Stimulated activated naive B cell treated with anti-CD40 and anti-IgM and Interleukin-4, amounts not matched to agents 10 μg/mL and 1 μg/mL and 100 μg/mL, for 72 hours (primary cell): Measurements from ENCODE around the gene AFAP1L2.

Source experiments
- ATAC-seq, 2 donors: fragments of 150-1000 bp; cut with Tn5 transposase; replicated peaks; 2 replicates each; pipeline ENCODE4 v1.10.0; 2021; ENCODE audit warnings: moderate library complexity in 1 of 2
- DNase-seq: peaks from one replicate; pipeline ENCODE4 v3.0.0; 2021
- H3K27ac Mint-ChIP-seq: one replicate; pipeline ENCODE4 v1.8.0; 2022; ENCODE audit warnings: mild to moderate bottlenecking, mixed read lengths
- H3K27me3 Mint-ChIP-seq, 2 donors: one replicate each; pipeline ENCODE4 v1.8.0; 2022; ENCODE audit warnings: mixed read lengths in 2 of 2
- H3K36me3 Mint-ChIP-seq, 2 donors: one replicate each; pipeline ENCODE4 v1.8.0; 2022; ENCODE audit warnings: mixed read lengths in 2 of 2, mild to moderate bottlenecking in 1 of 2
- H3K4me1 Mint-ChIP-seq, 2 donors: one replicate each; pipeline ENCODE4 v1.8.0; 2022; ENCODE audit warnings: mixed read lengths in 2 of 2, mild to moderate bottlenecking in 1 of 2
- H3K4me3 Mint-ChIP-seq, 2 donors: one replicate each; pipeline ENCODE4 v1.8.0; 2022; ENCODE audit warnings: mild to moderate bottlenecking in 2 of 2, mixed read lengths in 2 of 2, moderate library complexity in 1 of 2
- H3K9me3 Mint-ChIP-seq, 2 donors: one replicate each; pipeline ENCODE4 v1.8.0; 2022; ENCODE audit warnings: mixed read lengths in 2 of 2, mild to moderate bottlenecking in 1 of 2

The AFAP1L2 gene

DNA sequence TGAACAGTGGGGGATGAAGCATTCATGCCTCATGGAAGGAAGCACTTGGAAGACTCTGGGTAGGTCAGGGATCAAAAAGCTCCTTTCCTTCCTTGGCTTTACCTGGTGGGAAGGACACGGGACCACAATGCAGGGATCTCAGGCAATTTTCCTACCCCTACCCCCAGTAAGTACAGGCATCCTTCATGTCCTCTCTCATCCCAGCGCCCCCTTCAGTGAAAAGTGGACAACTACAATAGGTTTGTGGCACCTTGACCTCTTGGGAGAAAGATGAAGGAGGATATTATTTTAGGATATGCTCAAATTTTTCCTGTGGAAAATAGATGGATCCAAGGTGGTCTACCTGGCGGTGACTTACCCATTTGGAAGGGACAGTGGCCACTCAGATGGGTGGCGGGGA lies 16.5 kb downstream of the AFAP1L2 start:
- H3K4me3 Mint-ChIP-seq = no peak overlapping the region
- no peak overlapping the region for H3K27ac Mint-ChIP-seq
- ATAC-seq (no peak), DNase-seq (no peak)
- peaks cover 13 to 24% of the 10 kb centered on the region in 2 donors for H3K4me1 Mint-ChIP-seq
- H3K27me3 Mint-ChIP-seq = peaks cover 19 to 20% of the 10 kb centered on the region in 2 donors
- peaks cover 6 to 8% of the 10 kb centered on the region in 2 donors for H3K9me3 Mint-ChIP-seq
- H3K36me3 Mint-ChIP-seq = peaks cover 2 to 8% of the 10 kb centered on the region in 2 donors

DNA sequence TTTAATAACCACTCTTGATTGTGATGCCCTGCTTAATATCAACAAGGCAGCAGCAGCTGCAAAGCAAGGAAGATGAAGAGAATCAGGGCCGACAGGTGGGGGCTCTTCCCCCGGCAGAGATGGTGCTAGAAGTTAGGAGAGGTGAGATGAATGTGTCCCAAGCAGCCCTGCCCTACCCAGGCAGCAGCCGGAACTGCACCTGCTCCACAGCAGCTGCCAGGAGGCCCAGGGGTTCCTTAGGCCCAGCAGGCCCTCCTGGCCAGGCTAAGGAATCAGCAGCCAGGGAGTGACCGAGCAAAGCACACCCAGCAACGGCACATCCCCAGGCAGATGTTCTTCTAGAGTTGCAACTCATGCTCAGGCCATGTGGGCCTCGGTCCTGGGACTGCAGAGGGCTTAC lies 17.9 kb downstream of the AFAP1L2 start:
- Mint-ChIP-seq H3K27me3 (peaks cover 21 to 26% of the 10 kb centered on the region in 2 donors), H3K27ac (no peak overlapping the region), H3K4me1 (peaks cover 12 to 24% of the 10 kb centered on the region in 2 donors), H3K9me3 (peaks cover 6 to 8% of the 10 kb centered on the region in 2 donors), H3K4me3 (no peak overlapping the region), H3K36me3 (peaks cover 2 to 8% of the 10 kb centered on the region in 2 donors)
- ATAC-seq (no peak), DNase-seq (no peak)

- Mint-ChIP-seq H3K27me3 (peaks cover 26 to 27% of the 10 kb centered on the region in 2 donors), H3K4me1 (peaks cover 12 to 24% of the 10 kb centered on the region in 2 donors), H3K36me3 (peaks cover 2 to 8% of the 10 kb centered on the region in 2 donors), H3K27ac (peak overlapping the region; percentile 37), H3K9me3 (peaks cover 6 to 8% of the 10 kb centered on the region in 2 donors), H3K4me3 (no peak overlapping the region)
- ATAC-seq (no peak), DNase-seq (no peak)
Measured at GRCh38 chr10:114385557-114385956, 18.7 kb downstream of the AFAP1L2 start.

GRCh38 chr10:114384601-114385000 lies 19.7 kb downstream of the AFAP1L2 start:
- no peak overlapping the region for H3K4me3 Mint-ChIP-seq
- H3K4me1 Mint-ChIP-seq = peaks cover 12 to 24% of the 10 kb centered on the region in 2 donors
- peaks cover 2 to 8% of the 10 kb centered on the region in 2 donors for H3K36me3 Mint-ChIP-seq
- H3K27ac Mint-ChIP-seq = no peak overlapping the region
- ATAC-seq (no peak), DNase-seq (no peak)
- H3K27me3 Mint-ChIP-seq = peaks cover 21 to 29% of the 10 kb centered on the region in 2 donors
- H3K9me3 Mint-ChIP-seq = peaks cover 6 to 8% of the 10 kb centered on the region in 2 donors

DNA sequence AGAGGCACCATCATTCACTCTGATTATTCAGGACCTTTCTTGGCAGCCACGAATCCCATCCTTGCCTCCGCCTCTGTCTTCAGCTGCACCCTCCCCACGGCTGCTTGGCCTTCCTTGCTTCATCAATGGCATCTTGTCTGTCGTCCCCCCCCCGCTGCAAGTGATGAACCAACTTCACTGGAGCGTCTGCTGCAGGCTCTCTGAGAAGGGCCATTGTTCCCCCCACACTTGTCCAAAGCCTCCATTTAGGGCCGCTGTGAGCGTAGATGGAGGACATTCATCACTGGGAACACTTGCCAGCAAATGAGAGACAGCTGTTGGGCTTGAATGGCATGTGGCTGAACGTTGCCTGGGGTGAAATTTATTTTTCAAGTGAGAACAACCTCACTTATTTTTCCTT lies 20.1 kb downstream of the AFAP1L2 start:
- Mint-ChIP-seq H3K27me3 (peaks cover 21 to 29% of the 10 kb centered on the region in 2 donors), H3K27ac (no peak overlapping the region), H3K9me3 (peaks cover 6 to 8% of the 10 kb centered on the region in 2 donors), H3K4me1 (peaks cover 12 to 24% of the 10 kb centered on the region in 2 donors), H3K36me3 (peaks cover 2 to 8% of the 10 kb centered on the region in 2 donors), H3K4me3 (no peak overlapping the region)
- ATAC-seq (no peak), DNase-seq (no peak)

DNA sequence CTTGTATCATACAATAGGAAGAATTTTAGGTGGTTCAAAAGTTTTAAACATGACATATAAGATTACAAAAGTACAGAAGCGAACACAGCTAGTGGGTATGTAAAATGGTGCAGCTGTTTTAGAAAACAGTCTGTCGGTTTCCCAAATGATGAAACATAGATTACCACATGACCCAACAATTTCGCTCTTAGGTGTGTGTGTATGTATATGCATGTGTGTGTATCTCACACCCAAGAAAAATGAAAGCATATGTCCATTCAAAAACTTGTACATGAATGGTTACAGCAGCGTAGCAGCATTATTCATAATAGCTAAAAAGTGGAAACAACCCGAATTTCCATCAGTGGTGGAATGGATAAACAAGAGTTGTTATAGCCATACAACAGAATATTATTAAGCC lies 23.5 kb downstream of the AFAP1L2 start:
- Mint-ChIP-seq H3K4me3 (no peak overlapping the region), H3K27me3 (peaks cover 29 to 39% of the 10 kb centered on the region in 2 donors), H3K9me3 (no peaks in the 10 kb centered on the region), H3K4me1 (no peaks in the 10 kb centered on the region), H3K27ac (no peak overlapping the region), H3K36me3 (no peaks in the 10 kb centered on the region)
- ATAC-seq (no peak), DNase-seq (no peak)

DNA sequence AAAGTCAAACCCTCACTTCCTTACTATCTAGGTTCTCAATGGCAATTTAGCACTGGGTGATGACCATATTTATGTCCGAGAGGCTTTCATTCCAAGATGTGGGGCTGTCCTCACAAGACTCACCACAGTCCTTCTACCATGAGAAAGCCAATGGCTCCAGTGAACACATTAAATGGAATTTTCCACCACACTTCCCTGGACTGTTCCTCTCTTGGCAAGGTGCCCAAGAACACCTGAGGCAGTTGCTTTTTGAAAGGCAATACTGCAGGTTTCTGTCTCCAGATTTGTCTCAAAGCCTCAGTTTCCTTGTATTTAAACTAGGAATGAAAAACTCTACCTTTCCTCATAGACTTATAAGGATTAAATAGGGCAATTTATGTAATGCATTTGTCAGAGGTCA lies 24.2 kb downstream of the AFAP1L2 start:
- DNase-seq (no peak), ATAC-seq (no peak)
- H3K4me1 Mint-ChIP-seq = no peaks in the 10 kb centered on the region
- no peaks in the 10 kb centered on the region for H3K36me3 Mint-ChIP-seq
- no peak overlapping the region for H3K27ac Mint-ChIP-seq
- H3K9me3 Mint-ChIP-seq = no peaks in the 10 kb centered on the region
- peaks cover 29 to 39% of the 10 kb centered on the region in 2 donors for H3K27me3 Mint-ChIP-seq
- H3K4me3 Mint-ChIP-seq = no peak overlapping the region

DNA sequence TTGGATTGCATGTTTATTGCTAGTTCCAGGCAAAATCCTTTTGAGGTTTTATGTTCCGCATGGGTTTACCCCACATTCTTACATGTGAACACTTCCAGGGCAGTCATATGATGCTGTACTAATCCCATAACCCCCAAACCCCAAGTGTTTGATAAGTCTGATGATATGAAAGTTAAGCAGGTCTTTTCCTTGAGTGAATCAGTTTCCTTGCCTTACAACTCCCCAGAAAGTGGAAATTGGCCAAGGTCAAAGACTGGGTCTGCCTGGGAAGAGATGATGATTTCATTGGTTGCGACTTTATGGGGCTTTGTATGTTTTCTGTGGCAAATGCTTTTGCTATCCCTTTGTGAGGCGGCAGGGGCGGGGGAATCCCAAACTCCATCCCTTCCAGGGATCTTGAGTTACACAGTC lies 24.7 kb downstream of the AFAP1L2 start:
- no peak overlapping the region for H3K27ac Mint-ChIP-seq
- no peak overlapping the region for H3K4me3 Mint-ChIP-seq
- ATAC-seq (no peak), DNase-seq (no peak)
- H3K9me3 Mint-ChIP-seq = no peaks in the 10 kb centered on the region
- H3K36me3 Mint-ChIP-seq = no peaks in the 10 kb centered on the region
- peaks cover 28 to 36% of the 10 kb centered on the region in 2 donors for H3K27me3 Mint-ChIP-seq
- H3K4me1 Mint-ChIP-seq = no peaks in the 10 kb centered on the region

- H3K4me1 Mint-ChIP-seq = no peaks in the 10 kb centered on the region
- no peak overlapping the region for H3K4me3 Mint-ChIP-seq
- no peak for DNase-seq
- H3K9me3 Mint-ChIP-seq = no peaks in the 10 kb centered on the region
- H3K27me3 Mint-ChIP-seq = peaks cover 23 to 33% of the 10 kb centered on the region in 2 donors
- no peaks in the 10 kb centered on the region for H3K36me3 Mint-ChIP-seq
- ATAC-seq = no peak
- no peak overlapping the region for H3K27ac Mint-ChIP-seq
Measured at GRCh38 chr10:114376523-114376922, 27.8 kb downstream of the AFAP1L2 start.

GRCh38 chr10:114375047-114375446 lies 29.3 kb downstream of the AFAP1L2 start:
- Mint-ChIP-seq H3K4me3 (no peak overlapping the region), H3K9me3 (no peaks in the 10 kb centered on the region), H3K36me3 (no peaks in the 10 kb centered on the region), H3K4me1 (no peaks in the 10 kb centered on the region), H3K27ac (no peak overlapping the region), H3K27me3 (peaks cover 17 to 25% of the 10 kb centered on the region in 2 donors)
- ATAC-seq = no peak
- no peak for DNase-seq

DNA sequence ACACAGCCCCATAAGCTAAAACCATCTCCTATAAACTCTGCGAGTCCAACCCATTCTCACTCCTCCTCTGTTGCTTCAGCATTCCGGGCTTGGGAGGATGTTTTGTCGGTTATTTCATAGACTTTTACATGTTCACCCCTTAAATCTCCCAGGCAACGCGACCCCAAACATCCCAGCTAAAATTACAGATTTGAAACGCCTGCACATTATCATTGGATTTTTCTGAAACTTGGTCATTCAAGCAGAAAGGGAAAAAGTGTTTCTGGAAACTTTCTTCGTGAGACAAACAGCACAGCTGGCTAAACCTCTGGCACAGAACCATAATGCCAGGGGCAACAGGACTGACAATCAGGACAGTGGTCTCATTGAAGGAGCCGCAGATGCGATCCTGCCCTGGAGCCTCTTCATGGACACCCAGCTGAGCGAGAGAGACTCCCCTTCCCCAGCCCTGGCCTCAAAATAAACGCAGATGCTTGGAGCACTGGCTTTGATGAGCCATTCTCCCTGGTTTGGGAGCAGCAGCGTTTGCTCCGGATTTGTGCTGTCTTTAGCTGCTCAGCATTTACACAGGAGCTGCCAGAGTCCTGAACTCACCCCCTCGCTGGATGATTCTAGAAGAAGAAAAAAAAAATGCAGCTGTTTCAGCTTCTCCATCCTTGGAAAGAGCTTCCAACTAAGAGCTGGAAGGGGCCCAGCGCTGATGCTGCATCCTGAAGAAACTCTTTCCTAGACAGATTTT lies 30.1 kb downstream of the AFAP1L2 start:
- H3K27me3 Mint-ChIP-seq = peaks cover 17 to 25% of the 10 kb centered on the region in 2 donors
- H3K27ac Mint-ChIP-seq = no peak overlapping the region
- H3K36me3 Mint-ChIP-seq = no peaks in the 10 kb centered on the region
- DNase-seq = no peak
- ATAC-seq = no peak
- no peak overlapping the region for H3K4me3 Mint-ChIP-seq
- peaks cover 0 to 3% of the 10 kb centered on the region in 2 donors for H3K4me1 Mint-ChIP-seq
- no peaks in the 10 kb centered on the region for H3K9me3 Mint-ChIP-seq

DNA sequence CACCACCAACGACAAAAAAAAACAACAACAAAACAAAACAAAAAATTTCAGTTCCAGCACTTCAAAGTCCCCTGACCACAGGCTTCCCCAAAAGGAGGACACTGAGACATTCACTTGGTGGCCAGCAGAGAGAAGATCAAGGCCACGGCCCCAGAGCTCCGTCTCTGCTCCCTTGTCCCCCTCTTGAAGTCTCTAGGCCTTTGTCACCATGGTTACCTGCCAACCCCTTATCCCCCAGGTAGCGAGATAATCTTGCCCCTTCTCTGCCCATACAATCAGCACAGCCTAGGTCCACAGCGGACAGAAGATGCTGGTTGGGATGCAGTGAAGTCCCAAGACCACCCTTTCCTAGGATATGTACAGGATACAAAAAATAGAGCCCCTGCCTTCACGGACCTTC lies 30.7 kb downstream of the AFAP1L2 start:
- ATAC-seq (no peak), DNase-seq (no peak)
- H3K4me1 Mint-ChIP-seq = peaks cover 0 to 3% of the 10 kb centered on the region in 2 donors
- H3K9me3 Mint-ChIP-seq = no peaks in the 10 kb centered on the region
- H3K4me3 Mint-ChIP-seq = no peak overlapping the region
- H3K36me3 Mint-ChIP-seq = no peaks in the 10 kb centered on the region
- peaks cover 13 to 25% of the 10 kb centered on the region in 2 donors for H3K27me3 Mint-ChIP-seq
- H3K27ac Mint-ChIP-seq = no peak overlapping the region

DNA sequence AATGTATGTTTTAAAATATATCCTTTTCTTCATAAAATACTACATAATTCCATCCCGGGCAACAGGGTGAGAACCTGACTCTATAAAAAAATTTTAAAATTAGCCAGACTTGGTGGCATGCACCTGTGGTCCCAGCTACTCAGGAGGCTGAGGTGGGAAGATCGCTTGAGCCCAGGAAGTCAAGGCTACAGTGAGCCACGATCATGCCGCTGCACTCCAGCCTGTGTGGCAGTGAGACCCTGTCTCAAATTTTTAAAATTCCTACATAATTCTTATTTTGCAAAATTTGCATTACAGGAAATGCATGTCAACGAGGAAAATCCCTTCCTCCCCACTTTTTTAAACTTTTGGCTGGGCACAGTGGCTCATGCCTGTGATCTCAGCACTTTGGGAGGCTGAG lies 31.3 kb downstream of the AFAP1L2 start:
- Mint-ChIP-seq H3K27me3 (peaks cover 9 to 25% of the 10 kb centered on the region in 2 donors), H3K4me3 (no peak overlapping the region), H3K4me1 (peaks cover 0 to 3% of the 10 kb centered on the region in 2 donors), H3K27ac (no peak overlapping the region), H3K9me3 (no peaks in the 10 kb centered on the region), H3K36me3 (no peaks in the 10 kb centered on the region)
- no peak for ATAC-seq
- no peak for DNase-seq

GRCh38 chr10:114372179-114372578 lies 32.1 kb downstream of the AFAP1L2 start:
- H3K27me3 Mint-ChIP-seq = peaks cover 9 to 24% of the 10 kb centered on the region in 2 donors
- no peaks in the 10 kb centered on the region for H3K9me3 Mint-ChIP-seq
- H3K4me1 Mint-ChIP-seq = peaks cover 0 to 3% of the 10 kb centered on the region in 2 donors
- H3K36me3 Mint-ChIP-seq = no peaks in the 10 kb centered on the region
- no peak overlapping the region for H3K27ac Mint-ChIP-seq
- no peak for ATAC-seq
- H3K4me3 Mint-ChIP-seq = no peak overlapping the region
- DNase-seq = no peak

GRCh38 chr10:114370966-114371365 lies 33.3 kb downstream of the AFAP1L2 start:
- Mint-ChIP-seq H3K4me1 (peaks cover 0 to 3% of the 10 kb centered on the region in 2 donors), H3K27ac (no peak overlapping the region), H3K4me3 (no peak overlapping the region), H3K9me3 (no peaks in the 10 kb centered on the region), H3K36me3 (no peaks in the 10 kb centered on the region), H3K27me3 (peaks cover 9 to 12% of the 10 kb centered on the region in 2 donors)
- ATAC-seq = no peak
- DNase-seq = no peak
